Fibroblast of gingiva (primary cell): ENCODE results near the gene PALS1.
"Not testable (repeated sequence)": the region's sequence is repeated elsewhere in the genome, so short reads cannot be mapped to it uniquely, and the experiment has no call there.

Experiments used
- DNase-seq: peaks from one replicate; pipeline ENCODE4 v3.0.0-alpha.2; 2011; ENCODE audit warnings: low read depth

The PALS1 gene

GRCh38 chr14:67260965-67261364 lies 19.7 kb downstream of the PALS1 start:
- no peak for DNase-seq

GRCh38 chr14:67263499-67264149 lies 22.4 kb downstream of the PALS1 start:
- DNase-seq = peak; percentile 12

GRCh38 chr14:67265131-67265530 lies 23.9 kb downstream of the PALS1 start:
- no peak for DNase-seq

- no peak for DNase-seq
Measured at GRCh38 chr14:67267576-67268328, 26.5 kb downstream of the PALS1 start.

- peak; percentile 1 for DNase-seq
Measured at GRCh38 chr14:67268426-67269150, 27.4 kb downstream of the PALS1 start.

GRCh38 chr14:67269298-67270060 lies 28.2 kb downstream of the PALS1 start:
- peak; percentile 83 for DNase-seq

- DNase-seq = no peak
Measured at GRCh38 chr14:67270145-67270753, 29.0 kb downstream of the PALS1 start.

- DNase-seq = no peak
Measured at GRCh38 chr14:67270933-67271332, 29.7 kb downstream of the PALS1 start.

GRCh38 chr14:67273281-67273680 lies 32.0 kb downstream of the PALS1 start:
- DNase-seq = not testable (repeated sequence)

- no peak for DNase-seq
Measured at GRCh38 chr14:67276131-67276530, 34.9 kb downstream of the PALS1 start.

GRCh38 chr14:67280506-67280905 lies 39.3 kb downstream of the PALS1 start:
- DNase-seq = no peak

GRCh38 chr14:67285876-67286452 lies 44.7 kb downstream of the PALS1 start:
- peak; percentile 34 for DNase-seq
